NCI-H446 (cell line): ENCODE data around the gene HSPBP1.
A peak's percentile ranks its signal among the peaks of the same experiment; 100 is the strongest.

Experiments used
- DNase-seq, 2 experiments: peaks; one replicate each; lab custom pipeline; 2025; lab: John Stamatoyannopoulos, UW

HSPBP1 gene

DNA sequence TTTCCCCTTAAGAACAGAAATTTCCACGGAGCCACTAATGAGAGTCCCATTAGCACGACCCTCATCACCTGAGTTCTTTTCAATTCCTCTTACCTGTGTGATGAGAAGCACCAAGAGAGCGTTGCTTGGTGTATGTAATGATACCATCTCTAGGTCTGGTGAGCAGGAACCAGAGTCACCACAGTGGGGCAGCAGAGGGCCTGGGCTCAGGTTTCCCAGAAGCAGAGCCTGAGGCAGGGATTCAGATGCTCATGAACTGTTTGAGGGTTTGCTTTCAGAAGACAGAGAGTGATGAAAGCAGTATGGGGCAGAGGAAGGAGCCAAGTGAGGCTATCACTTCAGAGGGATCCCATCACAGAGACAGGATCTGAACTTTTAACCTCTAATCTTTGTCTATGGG is 67.5 kb downstream of the HSPBP1 start:
- peak in 1 of 2 experiments; percentile 31 for DNase-seq
